GM20000 (cell line): ENCODE data around the gene STX8.

Experiments
- DNase-seq: peaks from one replicate; pipeline ENCODE4 v3.0.0; 2012; ENCODE audit warnings: low spot score
- TF ChIP-seq, protein P1 (sequence below): IDR thresholded peaks from 2 replicates; pipeline ENCODE4 v1.5.1; 2012; ENCODE audit warnings: mild to moderate bottlenecking, control low read depth; ENCODE audit errors: extremely low read depth, missing control alignments

The STX8 gene

DNA sequence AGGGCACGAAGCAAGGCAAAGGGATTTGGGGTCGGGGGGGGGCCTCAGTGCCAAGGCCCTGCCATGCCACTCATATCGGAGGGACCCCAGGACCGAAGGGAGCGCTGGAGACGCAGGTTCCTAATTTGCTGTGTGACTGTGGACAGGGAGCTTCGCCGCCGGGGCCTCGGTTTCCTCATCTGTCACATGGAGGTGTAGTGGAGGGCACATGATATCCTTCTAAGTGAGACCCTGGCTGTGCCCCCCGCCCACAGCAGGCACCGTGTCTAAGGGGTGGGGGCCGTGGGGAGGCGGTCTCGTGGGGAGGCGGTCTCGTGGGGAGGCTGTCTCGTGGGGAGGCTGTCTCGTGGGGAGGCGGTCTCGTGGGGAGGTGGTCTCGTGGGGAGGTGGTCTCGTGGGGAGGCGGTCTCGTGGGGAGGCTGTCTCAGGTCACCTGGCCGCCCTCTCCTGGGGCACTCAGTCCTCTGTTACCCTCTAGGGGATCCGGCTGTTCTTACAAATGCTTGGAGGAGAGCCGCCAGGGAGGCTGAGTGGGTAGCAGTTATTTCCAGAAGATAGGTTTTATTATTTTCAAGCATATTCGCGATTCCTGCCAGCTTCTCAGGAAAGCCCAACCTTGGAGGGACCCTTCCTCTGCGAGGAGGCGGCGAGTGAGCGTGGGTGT lies 349.4 kb downstream of the STX8 start:
- no peak for DNase-seq
- TF ChIP-seq, protein P1, sequence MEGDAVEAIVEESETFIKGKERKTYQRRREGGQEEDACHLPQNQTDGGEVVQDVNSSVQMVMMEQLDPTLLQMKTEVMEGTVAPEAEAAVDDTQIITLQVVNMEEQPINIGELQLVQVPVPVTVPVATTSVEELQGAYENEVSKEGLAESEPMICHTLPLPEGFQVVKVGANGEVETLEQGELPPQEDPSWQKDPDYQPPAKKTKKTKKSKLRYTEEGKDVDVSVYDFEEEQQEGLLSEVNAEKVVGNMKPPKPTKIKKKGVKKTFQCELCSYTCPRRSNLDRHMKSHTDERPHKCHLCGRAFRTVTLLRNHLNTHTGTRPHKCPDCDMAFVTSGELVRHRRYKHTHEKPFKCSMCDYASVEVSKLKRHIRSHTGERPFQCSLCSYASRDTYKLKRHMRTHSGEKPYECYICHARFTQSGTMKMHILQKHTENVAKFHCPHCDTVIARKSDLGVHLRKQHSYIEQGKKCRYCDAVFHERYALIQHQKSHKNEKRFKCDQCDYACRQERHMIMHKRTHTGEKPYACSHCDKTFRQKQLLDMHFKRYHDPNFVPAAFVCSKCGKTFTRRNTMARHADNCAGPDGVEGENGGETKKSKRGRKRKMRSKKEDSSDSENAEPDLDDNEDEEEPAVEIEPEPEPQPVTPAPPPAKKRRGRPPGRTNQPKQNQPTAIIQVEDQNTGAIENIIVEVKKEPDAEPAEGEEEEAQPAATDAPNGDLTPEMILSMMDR: no peak

DNA sequence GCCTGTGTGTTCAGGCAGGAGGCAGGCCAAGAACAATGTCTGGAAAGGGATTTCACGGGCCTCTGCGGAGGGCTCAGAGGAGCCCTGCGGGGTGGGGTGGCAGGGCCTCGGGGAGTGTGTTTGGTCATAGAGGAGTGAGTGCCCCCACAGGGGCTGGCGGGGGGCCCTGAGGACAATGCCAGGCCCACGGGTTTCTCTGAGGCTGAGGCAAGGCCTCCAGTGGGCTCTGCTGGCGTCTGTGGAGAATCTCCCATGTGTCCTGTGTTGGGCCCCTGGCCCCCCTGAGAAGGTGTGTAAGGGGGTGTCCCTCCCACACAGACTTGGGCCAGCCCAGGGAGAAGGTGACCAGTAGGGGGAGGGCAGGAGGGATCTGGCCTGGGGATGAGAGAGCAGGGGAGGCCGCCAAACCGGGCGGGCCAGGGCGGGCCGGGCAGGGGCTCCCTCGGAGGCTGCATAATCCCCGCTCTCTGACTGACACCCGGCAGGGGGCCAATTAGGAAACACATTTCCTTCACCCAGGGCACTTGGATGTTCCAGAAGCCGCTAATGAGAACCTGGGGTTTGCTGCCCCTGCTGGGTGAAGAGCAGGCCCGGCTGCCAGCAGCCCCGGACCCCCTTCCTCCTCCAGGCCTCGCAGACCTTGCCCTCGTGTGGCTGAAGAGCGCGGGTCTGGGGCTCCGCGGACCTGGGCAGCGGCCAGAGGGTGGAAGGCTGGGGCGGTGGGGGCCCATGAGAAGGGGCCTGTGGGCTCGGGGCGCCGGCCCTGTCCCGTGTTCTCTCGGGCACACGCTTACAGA lies 350.1 kb downstream of the STX8 start:
- DNase-seq: no peak
- TF ChIP-seq, protein P1: no peak

DNA sequence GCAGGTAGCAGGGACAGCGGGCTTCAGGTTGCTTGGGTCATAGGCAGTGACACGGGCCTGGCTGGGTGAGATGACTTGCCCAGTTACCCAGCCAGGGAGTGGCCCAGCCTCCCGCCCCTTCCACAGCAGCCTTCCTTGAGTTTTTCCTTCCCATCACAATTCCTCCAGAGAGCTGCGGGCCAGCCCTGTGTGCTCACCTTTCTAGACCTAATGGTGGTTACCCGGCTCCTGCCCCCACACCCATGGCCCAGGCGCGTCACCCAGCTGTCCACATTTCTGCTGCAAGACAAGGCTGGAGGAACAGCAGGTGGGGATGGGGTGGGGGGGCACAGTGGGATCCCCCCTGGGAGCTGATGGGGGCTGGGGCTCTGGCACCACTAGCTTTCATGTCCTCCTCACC lies 351.1 kb downstream of the STX8 start:
- TF ChIP-seq, protein P1: no peak
- no peak for DNase-seq

DNA sequence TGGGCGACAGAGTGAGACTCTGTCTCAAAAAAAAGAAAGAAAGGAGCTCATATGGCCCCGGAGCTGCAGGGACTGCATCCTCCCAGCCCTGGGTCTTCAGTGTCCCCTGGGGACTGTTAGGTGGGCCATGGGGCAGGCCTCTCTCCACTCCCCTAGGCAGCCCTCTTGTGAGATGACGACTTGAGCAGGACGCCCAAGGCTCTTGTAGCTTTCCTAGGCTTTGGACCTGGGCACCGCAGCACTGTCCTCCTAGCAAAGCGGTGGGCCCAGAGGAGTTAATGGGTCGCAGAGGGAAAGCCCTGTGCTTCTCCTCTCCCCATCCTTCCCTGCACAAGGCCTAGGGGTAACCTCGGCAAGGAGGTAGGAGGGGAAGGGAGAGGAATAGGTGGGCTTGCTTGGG lies 352.1 kb downstream of the STX8 start:
- no peak for DNase-seq
- TF ChIP-seq, protein P1: no peak

DNA sequence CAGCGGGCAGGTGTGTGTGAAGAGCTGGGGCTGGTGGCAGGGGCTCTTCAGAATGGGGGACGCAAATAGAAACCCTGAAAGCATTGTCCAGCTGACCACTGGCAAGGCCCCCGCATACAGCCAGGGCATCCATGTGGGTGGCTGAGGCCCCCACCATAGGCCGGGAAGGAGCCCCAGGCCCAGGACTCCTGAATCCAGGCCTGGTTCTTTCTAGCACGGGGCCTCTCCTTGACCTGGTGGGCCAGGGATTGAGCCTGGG lies 353.8 kb downstream of the STX8 start:
- no peak for DNase-seq
- TF ChIP-seq, protein P1: no peak

DNA sequence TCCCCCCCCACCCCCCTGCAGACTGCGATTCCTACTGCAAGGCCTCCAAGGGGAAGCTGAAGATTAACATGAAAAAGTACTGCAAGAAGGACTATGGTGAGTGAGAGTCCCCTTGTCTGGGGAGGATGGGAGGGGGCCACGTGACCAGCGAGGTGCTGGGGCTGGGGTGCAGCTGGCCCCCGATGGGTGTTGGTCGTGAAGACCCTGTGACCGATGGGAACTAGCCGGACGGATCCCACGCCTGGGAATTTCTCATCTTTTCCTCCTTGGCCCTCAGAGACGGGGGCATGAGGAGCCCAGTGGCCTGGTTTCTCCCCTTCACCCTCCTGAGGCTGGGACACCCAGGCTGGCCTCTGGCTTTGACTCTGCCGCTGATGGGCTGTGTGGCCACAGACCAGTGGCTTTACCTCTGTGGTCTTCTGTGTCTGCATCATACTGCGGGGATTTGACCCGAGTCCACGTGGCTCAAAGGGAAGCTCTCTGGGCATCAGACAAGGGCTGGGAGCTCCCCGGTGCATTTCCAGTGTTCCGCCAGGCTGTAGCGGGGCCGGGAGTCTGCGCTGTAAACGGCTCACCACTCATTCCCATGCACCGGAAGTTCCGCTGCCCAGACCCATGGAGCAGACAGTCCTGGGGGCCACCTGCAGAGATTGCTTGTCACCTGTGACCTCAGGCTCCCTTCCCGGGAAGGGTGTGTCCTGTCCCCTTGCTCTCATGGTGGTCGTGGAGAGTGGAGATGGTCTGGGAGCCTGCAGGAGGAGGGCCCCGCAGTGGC lies 354.3 kb downstream of the STX8 start:
- no peak for DNase-seq
- TF ChIP-seq, protein P1: no peak
